ENCODE measurements around the gene CDKAL1. TPM values are rescaled to one million over a fixed set of nuclear protein-coding genes. Genes with fewer than 3 reads are reported as not detected.
"Not testable (repeated sequence)": the region's sequence is repeated elsewhere in the genome, so short reads cannot be mapped to it uniquely, and the experiment has no call there.

CDKAL1 gene
- total and polyA plus RNA-seq, 2 donors (not counting 3 experiments of a cell fraction or from before 2014, with no cell fraction given), result 6.1 to 20.5 TPM

DNA sequence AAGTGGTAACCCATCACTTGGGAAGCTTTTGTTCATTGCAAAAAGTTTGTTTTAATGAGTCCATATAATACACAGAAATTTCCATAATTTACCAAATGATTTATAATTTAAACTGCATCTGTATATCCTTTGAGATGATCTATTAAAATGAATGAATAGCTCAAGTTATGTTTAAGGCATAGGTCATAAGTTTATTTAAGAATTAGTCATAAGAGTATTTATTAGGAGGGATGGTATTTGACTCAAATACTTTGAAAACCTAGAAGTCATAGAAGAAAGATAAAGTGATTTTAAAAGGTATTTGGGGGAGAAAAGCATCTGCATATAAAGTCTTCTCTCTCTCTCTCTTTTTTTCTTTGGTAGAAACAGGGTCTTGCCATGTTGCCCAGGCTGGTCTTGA lies 388.5 kb downstream of the CDKAL1 start:
- H3K9me1 ChIP-seq (replicated peaks; ENCODE audit: control insufficient read depth, extremely low read depth, insufficient read depth, low read length), result no peaks in the 10 kb centered on the region
- no peak for FAIRE-seq
- no TSS peak for BruUV-seq (replicated peaks)
- H2AFZ ChIP-seq (ENCODE audit: low read depth, low read length), result no peak overlapping the region
- H3K4me1 ChIP-seq (ENCODE audit: control insufficient read depth, extremely low read depth, insufficient read depth, low read length), result peaks cover 6% of the 10 kb centered on the region
- TF ChIP-seq, protein P1, sequence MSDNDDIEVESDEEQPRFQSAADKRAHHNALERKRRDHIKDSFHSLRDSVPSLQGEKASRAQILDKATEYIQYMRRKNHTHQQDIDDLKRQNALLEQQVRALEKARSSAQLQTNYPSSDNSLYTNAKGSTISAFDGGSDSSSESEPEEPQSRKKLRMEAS (IDR thresholded peaks at IDR 0.05; ENCODE audit: insufficient read depth, insufficient read length), result no peak
- no peak for TF ChIP-seq POLR2A (IDR thresholded peaks at IDR 0.05; ENCODE audit: low read depth, low read length)
- TF ChIP-seq, protein P2, sequence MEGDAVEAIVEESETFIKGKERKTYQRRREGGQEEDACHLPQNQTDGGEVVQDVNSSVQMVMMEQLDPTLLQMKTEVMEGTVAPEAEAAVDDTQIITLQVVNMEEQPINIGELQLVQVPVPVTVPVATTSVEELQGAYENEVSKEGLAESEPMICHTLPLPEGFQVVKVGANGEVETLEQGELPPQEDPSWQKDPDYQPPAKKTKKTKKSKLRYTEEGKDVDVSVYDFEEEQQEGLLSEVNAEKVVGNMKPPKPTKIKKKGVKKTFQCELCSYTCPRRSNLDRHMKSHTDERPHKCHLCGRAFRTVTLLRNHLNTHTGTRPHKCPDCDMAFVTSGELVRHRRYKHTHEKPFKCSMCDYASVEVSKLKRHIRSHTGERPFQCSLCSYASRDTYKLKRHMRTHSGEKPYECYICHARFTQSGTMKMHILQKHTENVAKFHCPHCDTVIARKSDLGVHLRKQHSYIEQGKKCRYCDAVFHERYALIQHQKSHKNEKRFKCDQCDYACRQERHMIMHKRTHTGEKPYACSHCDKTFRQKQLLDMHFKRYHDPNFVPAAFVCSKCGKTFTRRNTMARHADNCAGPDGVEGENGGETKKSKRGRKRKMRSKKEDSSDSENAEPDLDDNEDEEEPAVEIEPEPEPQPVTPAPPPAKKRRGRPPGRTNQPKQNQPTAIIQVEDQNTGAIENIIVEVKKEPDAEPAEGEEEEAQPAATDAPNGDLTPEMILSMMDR (IDR thresholded peaks at IDR 0.05; ENCODE audit: extremely low read depth in 1 of 2, insufficient read depth in 1 of 2, low read depth in 1 of 2, low read length in 2 of 2), result no peak
- no peak for TF ChIP-seq JUN (IDR thresholded peaks at IDR 0.05; ENCODE audit: borderline replicate concordance, insufficient read depth, insufficient read length, low read depth)
- no peak for TF ChIP-seq POLR2AphosphoS5 (IDR thresholded peaks at IDR 0.05; ENCODE audit: insufficient read depth, low read depth, low read length)
- TF ChIP-seq EZH2 (IDR thresholded peaks at IDR 0.05; ENCODE audit: borderline replicate concordance, low read depth, low read length, severe bottlenecking), result no peak
- no peak for TF ChIP-seq FOS (IDR thresholded peaks at IDR 0.05; ENCODE audit: borderline replicate concordance, insufficient read depth, low read length)
- TF ChIP-seq MYC (IDR thresholded peaks at IDR 0.05; ENCODE audit: low read depth, low read length), result no peak
- no peak for TF ChIP-seq GATA2 (IDR thresholded peaks at IDR 0.05; ENCODE audit: insufficient read depth, insufficient read length, low read depth, low read length)
- H3K27ac ChIP-seq (ENCODE audit: insufficient read depth, low read depth, low read length), result no peak overlapping the region
- CTCF ChIA-PET, result interaction anchor here (0.6 kb wide), 1 partner anchor 367 kb away, joined by 4 read pairs; no protein-coding TSS in a partner anchor
- H3K9me3 ChIP-seq (replicated peaks; ENCODE audit: control insufficient read depth, insufficient read depth, low read length), result no peaks in the 10 kb centered on the region
- dilution Hi-C loops (cut with MboI; ENCODE audit: extremely low pct_ligation_motif_present, low sequenced_read_pairs), result no loop called here
- no peaks in the 10 kb centered on the region for H3K79me2 ChIP-seq (ENCODE audit: control insufficient read depth, insufficient read depth, low read length)
- H3K36me3 ChIP-seq (ENCODE audit: control insufficient read depth in 2 of 2, extremely low read depth in 1 of 2, insufficient read depth in 2 of 2, low read length in 2 of 2), result no peaks in the 10 kb centered on the region
- no peaks in the 10 kb centered on the region for H4K20me1 ChIP-seq (replicated peaks; ENCODE audit: control insufficient read depth, extremely low read depth, insufficient read depth, low read length)
- H3K9ac ChIP-seq (replicated peaks; ENCODE audit: extremely low read depth, insufficient read depth, low read length), result no peak overlapping the region
- H3K4me2 ChIP-seq (ENCODE audit: insufficient read depth, low read length), result no peak overlapping the region
- intact Hi-C loops (cut with micrococcal nuclease), result no loop called here
- POLR2A ChIA-PET, result no interaction called here
- no peaks in the 10 kb centered on the region for H3K27me3 ChIP-seq (ENCODE audit: control insufficient read depth in 2 of 2, insufficient read depth in 2 of 2, low read length in 2 of 2)
- H3K4me3 ChIP-seq (replicated peaks in 1 of 3; ENCODE audit: insufficient read depth in 1 of 3, low read depth in 1 of 3, low read length in 3 of 3), result no peak overlapping the region
- DNase-seq (ENCODE audit: low read depth, low spot score), result no peak

DNA sequence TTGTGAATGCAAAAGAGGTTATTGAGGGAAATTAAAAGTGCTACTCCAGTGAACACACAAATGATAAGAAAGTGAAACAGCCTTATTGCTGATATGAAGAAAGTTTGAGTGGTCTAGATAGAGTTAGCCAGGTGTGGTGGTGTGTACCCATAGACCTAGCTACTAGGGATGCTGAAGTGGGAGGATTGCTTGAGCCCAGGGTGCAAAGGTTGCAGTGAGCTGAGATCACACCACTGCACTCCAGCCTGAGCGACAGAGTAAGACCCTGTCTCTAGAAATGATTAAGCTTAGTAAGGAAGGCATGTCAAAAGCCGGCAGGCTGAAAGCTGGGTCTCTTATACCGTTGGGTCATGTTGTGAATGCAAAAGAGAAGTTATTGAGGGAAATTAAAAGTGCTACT lies 389.8 kb downstream of the CDKAL1 start:
- H3K9ac ChIP-seq (replicated peaks; ENCODE audit: extremely low read depth, insufficient read depth, low read length); H3K4me2 ChIP-seq (ENCODE audit: insufficient read depth, low read length); H3K36me3 ChIP-seq (ENCODE audit: control insufficient read depth in 2 of 2, extremely low read depth in 1 of 2, insufficient read depth in 2 of 2, low read length in 2 of 2); POLR2A ChIA-PET; CTCF ChIA-PET; H3K4me1 ChIP-seq (ENCODE audit: control insufficient read depth, extremely low read depth, insufficient read depth, low read length); H3K9me1 ChIP-seq (replicated peaks; ENCODE audit: control insufficient read depth, extremely low read depth, insufficient read depth, low read length); H3K27ac ChIP-seq (ENCODE audit: insufficient read depth, low read depth, low read length); H4K20me1 ChIP-seq (replicated peaks; ENCODE audit: control insufficient read depth, extremely low read depth, insufficient read depth, low read length); H3K79me2 ChIP-seq (ENCODE audit: control insufficient read depth, insufficient read depth, low read length); DNase-seq (ENCODE audit: low read depth, low spot score); H3K4me3 ChIP-seq (replicated peaks in 1 of 3; ENCODE audit: insufficient read depth in 1 of 3, low read depth in 1 of 3, low read length in 3 of 3); dilution Hi-C loops (cut with MboI; ENCODE audit: extremely low pct_ligation_motif_present, low sequenced_read_pairs); intact Hi-C loops (cut with micrococcal nuclease); FAIRE-seq; H3K9me3 ChIP-seq (replicated peaks; ENCODE audit: control insufficient read depth, insufficient read depth, low read length); H2AFZ ChIP-seq (ENCODE audit: low read depth, low read length); BruUV-seq (replicated peaks); H3K27me3 ChIP-seq (ENCODE audit: control insufficient read depth in 2 of 2, insufficient read depth in 2 of 2, low read length in 2 of 2): not testable (repeated sequence)
